ENCODE results near the gene FZD8.

FZD8 gene

GRCh38 chr10:35640951-35641675 is 983 bp downstream of the FZD8 start:
- no peak overlapping the region for H3K27ac ChIP-seq (ENCODE audit: insufficient read depth, low read depth, low read length, poor library complexity, severe bottlenecking)
- H3K27me3 ChIP-seq (ENCODE audit: control insufficient read depth, insufficient read depth, low read length, poor library complexity, severe bottlenecking) = peaks cover 51% of the 10 kb centered on the region
- peaks cover 21% of the 10 kb centered on the region for H3K4me1 ChIP-seq (ENCODE audit: control insufficient read depth, insufficient read depth, low read length)
- 0 to 1% methylated on average over 72 of the region's 72 CpGs for WGBS, 2 experiments
- peak overlapping the region; percentile 75 for H3K4me3 ChIP-seq (ENCODE audit: insufficient read depth, low read depth, low read length)
- no peaks in the 10 kb centered on the region for H3K36me3 ChIP-seq (ENCODE audit: control insufficient read depth, insufficient read depth, low read length)
- no peaks in the 10 kb centered on the region for H3K9me3 ChIP-seq (ENCODE audit: control insufficient read depth, low read length)

- WGBS, 2 experiments = 0 to 1% methylated on average over 53 of the region's 53 CpGs
- no peaks in the 10 kb centered on the region for H3K9me3 ChIP-seq (ENCODE audit: control insufficient read depth, low read length)
- H3K27me3 ChIP-seq (ENCODE audit: control insufficient read depth, insufficient read depth, low read length, poor library complexity, severe bottlenecking) = peaks cover 49% of the 10 kb centered on the region
- peak overlapping the region; percentile 51 for H3K4me3 ChIP-seq (ENCODE audit: insufficient read depth, low read depth, low read length)
- no peaks in the 10 kb centered on the region for H3K36me3 ChIP-seq (ENCODE audit: control insufficient read depth, insufficient read depth, low read length)
- peaks cover 27% of the 10 kb centered on the region for H3K4me1 ChIP-seq (ENCODE audit: control insufficient read depth, insufficient read depth, low read length)
- H3K27ac ChIP-seq (ENCODE audit: insufficient read depth, low read depth, low read length, poor library complexity, severe bottlenecking) = no peak overlapping the region
These were observed 1.6 kb downstream of the FZD8 start for GRCh38 chr10:35640474-35640873.

- H3K4me3 ChIP-seq (ENCODE audit: insufficient read depth, low read depth, low read length) = peak overlapping the region; percentile 51
- peaks cover 43% of the 10 kb centered on the region for H3K27me3 ChIP-seq (ENCODE audit: control insufficient read depth, insufficient read depth, low read length, poor library complexity, severe bottlenecking)
- H3K27ac ChIP-seq (ENCODE audit: insufficient read depth, low read depth, low read length, poor library complexity, severe bottlenecking) = no peak overlapping the region
- H3K36me3 ChIP-seq (ENCODE audit: control insufficient read depth, insufficient read depth, low read length) = no peaks in the 10 kb centered on the region
- no peaks in the 10 kb centered on the region for H3K9me3 ChIP-seq (ENCODE audit: control insufficient read depth, low read length)
- WGBS, 2 experiments = 2% methylated on average over 83 of the region's 83 CpGs
- peaks cover 27% of the 10 kb centered on the region for H3K4me1 ChIP-seq (ENCODE audit: control insufficient read depth, insufficient read depth, low read length)
These were observed 2.2 kb downstream of the FZD8 start for GRCh38 chr10:35639728-35640401.

GRCh38 chr10:35639021-35639727 is 2.9 kb downstream of the FZD8 start:
- H3K27ac ChIP-seq (ENCODE audit: insufficient read depth, low read depth, low read length, poor library complexity, severe bottlenecking) = no peak overlapping the region

GRCh38 chr10:35638101-35638500 is 4.0 kb downstream of the FZD8 start:
- WGBS, 2 experiments = 5 to 9% methylated on average over 4 of the region's 4 CpGs
- Histone ChIP-seq H3K27ac (ENCODE audit: insufficient read depth, low read depth, low read length, poor library complexity, severe bottlenecking) (peak overlapping the region; percentile 73), H3K9me3 (ENCODE audit: control insufficient read depth, low read length) (no peaks in the 10 kb centered on the region), H3K4me3 (ENCODE audit: insufficient read depth, low read depth, low read length) (peak overlapping the region; percentile 24), H3K4me1 (ENCODE audit: control insufficient read depth, insufficient read depth, low read length) (peaks cover 23% of the 10 kb centered on the region), H3K36me3 (ENCODE audit: control insufficient read depth, insufficient read depth, low read length) (no peaks in the 10 kb centered on the region), H3K27me3 (ENCODE audit: control insufficient read depth, insufficient read depth, low read length, poor library complexity, severe bottlenecking) (peaks cover 25% of the 10 kb centered on the region)

More at GRCh38 chr10:35639021-35639727, 2.9 kb downstream of the FZD8 start:
- H3K4me3 ChIP-seq (ENCODE audit: insufficient read depth, low read depth, low read length) = peak overlapping the region; percentile 51
- H3K36me3 ChIP-seq (ENCODE audit: control insufficient read depth, insufficient read depth, low read length) = no peaks in the 10 kb centered on the region
- peaks cover 36% of the 10 kb centered on the region for H3K27me3 ChIP-seq (ENCODE audit: control insufficient read depth, insufficient read depth, low read length, poor library complexity, severe bottlenecking)
- peaks cover 27% of the 10 kb centered on the region for H3K4me1 ChIP-seq (ENCODE audit: control insufficient read depth, insufficient read depth, low read length)
- no peaks in the 10 kb centered on the region for H3K9me3 ChIP-seq (ENCODE audit: control insufficient read depth, low read length)
- 1% methylated on average over 56 to 57 of the region's 57 CpGs for WGBS, 2 experiments

- H3K4me1 ChIP-seq (ENCODE audit: control insufficient read depth, insufficient read depth, low read length) = peaks cover 27% of the 10 kb centered on the region
- peak overlapping the region; percentile 28 for H3K4me3 ChIP-seq (ENCODE audit: insufficient read depth, low read depth, low read length)
- no peaks in the 10 kb centered on the region for H3K36me3 ChIP-seq (ENCODE audit: control insufficient read depth, insufficient read depth, low read length)
- WGBS, 2 experiments = 0% methylated on average over 8 of the region's 8 CpGs
- H3K27me3 ChIP-seq (ENCODE audit: control insufficient read depth, insufficient read depth, low read length, poor library complexity, severe bottlenecking) = peaks cover 19% of the 10 kb centered on the region
- no peaks in the 10 kb centered on the region for H3K9me3 ChIP-seq (ENCODE audit: control insufficient read depth, low read length)
- peak overlapping the region; percentile 73 for H3K27ac ChIP-seq (ENCODE audit: insufficient read depth, low read depth, low read length, poor library complexity, severe bottlenecking)
These were observed 4.6 kb downstream of the FZD8 start for GRCh38 chr10:35637462-35637861.

GRCh38 chr10:35636956-35637355 is 5.1 kb downstream of the FZD8 start:
- WGBS, 2 experiments = 13 to 16% methylated on average over 5 to 7 of the region's 7 CpGs
- Histone ChIP-seq H3K4me1 (ENCODE audit: control insufficient read depth, insufficient read depth, low read length) (peaks cover 27% of the 10 kb centered on the region), H3K9me3 (ENCODE audit: control insufficient read depth, low read length) (no peaks in the 10 kb centered on the region), H3K27ac (ENCODE audit: insufficient read depth, low read depth, low read length, poor library complexity, severe bottlenecking) (peak overlapping the region; percentile 73), H3K4me3 (ENCODE audit: insufficient read depth, low read depth, low read length) (peak overlapping the region; percentile 28), H3K27me3 (ENCODE audit: control insufficient read depth, insufficient read depth, low read length, poor library complexity, severe bottlenecking) (peaks cover 18% of the 10 kb centered on the region), H3K36me3 (ENCODE audit: control insufficient read depth, insufficient read depth, low read length) (no peaks in the 10 kb centered on the region)

GRCh38 chr10:35635576-35635975 is 6.5 kb downstream of the FZD8 start:
- H3K4me3 ChIP-seq (ENCODE audit: insufficient read depth, low read depth, low read length) = no peak overlapping the region
- H3K4me1 ChIP-seq (ENCODE audit: control insufficient read depth, insufficient read depth, low read length) = peaks cover 27% of the 10 kb centered on the region
- H3K9me3 ChIP-seq (ENCODE audit: control insufficient read depth, low read length) = no peaks in the 10 kb centered on the region
- H3K36me3 ChIP-seq (ENCODE audit: control insufficient read depth, insufficient read depth, low read length) = no peaks in the 10 kb centered on the region
- 25 to 28% methylated on average over 6 of the region's 6 CpGs for WGBS, 2 experiments
- H3K27ac ChIP-seq (ENCODE audit: insufficient read depth, low read depth, low read length, poor library complexity, severe bottlenecking) = no peak overlapping the region
- H3K27me3 ChIP-seq (ENCODE audit: control insufficient read depth, insufficient read depth, low read length, poor library complexity, severe bottlenecking) = peaks cover 10% of the 10 kb centered on the region

GRCh38 chr10:35633006-35633980 is 8.8 kb downstream of the FZD8 start:
- Histone ChIP-seq H3K4me1 (ENCODE audit: control insufficient read depth, insufficient read depth, low read length) (peaks cover 26% of the 10 kb centered on the region), H3K27me3 (ENCODE audit: control insufficient read depth, insufficient read depth, low read length, poor library complexity, severe bottlenecking) (no peaks in the 10 kb centered on the region), H3K4me3 (ENCODE audit: insufficient read depth, low read depth, low read length) (no peak overlapping the region), H3K9me3 (ENCODE audit: control insufficient read depth, low read length) (no peaks in the 10 kb centered on the region), H3K27ac (ENCODE audit: insufficient read depth, low read depth, low read length, poor library complexity, severe bottlenecking) (no peak overlapping the region), H3K36me3 (ENCODE audit: control insufficient read depth, insufficient read depth, low read length) (no peaks in the 10 kb centered on the region)
- 56 to 58% methylated on average over 11 to 12 of the region's 12 CpGs for WGBS, 2 experiments
